ENCODE measurements around the gene MYG1. TPM values are rescaled to one million over a fixed set of nuclear protein-coding genes. Genes with fewer than 3 reads are reported as not detected.
A peak's percentile ranks its signal among the peaks of the same experiment; 100 is the strongest.

MYG1 gene
- total RNA-seq, 1 donor from 2014 or later: 35.3 TPM

GRCh38 chr12:53344487-53344823 lies 45.0 kb downstream of the MYG1 start:
- Histone ChIP-seq H3K9me3 (no peaks in the 10 kb centered on the region), H3K4me1 (peaks cover 14% of the 10 kb centered on the region), H3K36me3 (no peaks in the 10 kb centered on the region), H3K27ac (peak overlapping the region; percentile 84), H3K4me3 (peak overlapping the region; percentile 78), H3K27me3 (ENCODE audit: low read depth) (no peaks in the 10 kb centered on the region)
- TF ChIP-seq CTCF (IDR thresholded peaks at IDR 0.05): no peak
- ATAC-seq: no peak
- intact Hi-C loops (cut with DNase I): no loop called here
- DNase-seq: no peak

GRCh38 chr12:53344824-53345485 lies 45.5 kb downstream of the MYG1 start:
- Histone ChIP-seq H3K4me3 (peak overlapping the region; percentile 78), H3K36me3 (no peaks in the 10 kb centered on the region), H3K4me1 (peaks cover 14% of the 10 kb centered on the region), H3K27me3 (ENCODE audit: low read depth) (no peaks in the 10 kb centered on the region), H3K27ac (peak overlapping the region; percentile 84), H3K9me3 (no peaks in the 10 kb centered on the region)
- DNase-seq (peak; percentile 75), ATAC-seq (peak; percentile 89 to 91)
- intact Hi-C loops (cut with DNase I): no loop called here
- TF ChIP-seq CTCF (IDR thresholded peaks at IDR 0.05): peak; percentile 76

- Histone ChIP-seq H3K27ac (peak overlapping the region; percentile 84), H3K4me3 (peak overlapping the region; percentile 78)
- intact Hi-C loops (cut with DNase I): no loop called here
Measured at GRCh38 chr12:53345486-53346188, 46.1 kb downstream of the MYG1 start.

GRCh38 chr12:53346491-53346890 lies 47.0 kb downstream of the MYG1 start:
- no peaks in the 10 kb centered on the region for H3K36me3 ChIP-seq
- no peak overlapping the region for H3K27ac ChIP-seq
- H3K9me3 ChIP-seq: no peaks in the 10 kb centered on the region
- peaks cover 14% of the 10 kb centered on the region for H3K4me1 ChIP-seq
- H3K27me3 ChIP-seq (ENCODE audit: low read depth): no peaks in the 10 kb centered on the region
- intact Hi-C loops (cut with DNase I): no loop called here
- no peak for TF ChIP-seq CTCF (IDR thresholded peaks at IDR 0.05)
- no peak overlapping the region for H3K4me3 ChIP-seq
- no peak for ATAC-seq
- DNase-seq: no peak

More at GRCh38 chr12:53345486-53346188, 46.1 kb downstream of the MYG1 start:
- H3K4me1 ChIP-seq: peaks cover 14% of the 10 kb centered on the region
- H3K36me3 ChIP-seq: no peaks in the 10 kb centered on the region
- no peak for DNase-seq
- H3K27me3 ChIP-seq (ENCODE audit: low read depth): no peaks in the 10 kb centered on the region
- no peak for TF ChIP-seq CTCF (IDR thresholded peaks at IDR 0.05)
- H3K9me3 ChIP-seq: no peaks in the 10 kb centered on the region
- peak; percentile 5 to 34 for ATAC-seq

GRCh38 chr12:53347905-53348304 lies 48.4 kb downstream of the MYG1 start:
- no peak for ATAC-seq
- Histone ChIP-seq H3K27me3 (ENCODE audit: low read depth) (no peaks in the 10 kb centered on the region), H3K9me3 (no peaks in the 10 kb centered on the region), H3K4me3 (no peak overlapping the region), H3K27ac (no peak overlapping the region), H3K4me1 (peaks cover 14% of the 10 kb centered on the region), H3K36me3 (no peaks in the 10 kb centered on the region)
- intact Hi-C loops (cut with DNase I): no loop called here
- DNase-seq: no peak
- TF ChIP-seq CTCF (IDR thresholded peaks at IDR 0.05): no peak
